HG02798 (cell line): ENCODE measurements around the gene SLC22A5.

Experiments used
- ATAC-seq: cut with Tn5 transposase; IDR thresholded peaks from one replicate; pipeline ENCODE4 v1.9.1; 2021; ENCODE audit warnings: mild to moderate bottlenecking; ENCODE audit not compliant: unreplicated experiment, poor library complexity

SLC22A5 gene

DNA sequence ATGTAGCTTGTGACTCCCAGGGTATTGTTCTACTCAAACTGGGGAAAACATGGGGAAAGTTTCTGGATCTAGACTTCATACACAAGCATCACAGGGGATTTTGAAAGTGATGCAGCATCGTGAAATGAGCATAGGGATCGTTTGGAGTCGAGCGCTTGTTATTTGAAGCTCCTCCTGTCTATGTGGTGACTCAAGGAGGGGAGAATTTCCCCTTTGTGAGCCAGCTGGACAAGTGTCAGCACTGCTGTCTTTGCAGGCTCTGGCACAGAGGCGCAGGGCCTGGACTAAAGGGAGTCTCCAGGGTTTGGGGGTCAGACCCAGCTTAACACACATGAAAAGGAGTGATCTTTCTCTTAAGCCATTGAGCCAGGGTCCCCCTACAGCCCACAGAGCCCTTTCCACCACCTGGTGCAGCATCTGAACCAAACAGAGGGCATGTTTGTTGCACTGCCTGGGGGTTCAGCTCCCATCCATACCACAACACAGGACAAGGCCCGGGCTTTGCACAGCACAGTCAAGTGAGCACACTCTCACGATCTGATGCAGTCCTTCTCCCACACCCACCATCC lies 70.1 kb downstream of the SLC22A5 start:
- ATAC-seq: no peak

GRCh38 chr5:132444061-132444460 lies 74.6 kb downstream of the SLC22A5 start:
- no peak for ATAC-seq
